HG03571 (cell line): Measurements from ENCODE around the gene CACNA1D.
A peak's percentile ranks its signal among the peaks of the same experiment; 100 is the strongest.
"Not testable (repeated sequence)": the region's sequence is repeated elsewhere in the genome, so short reads cannot be mapped to it uniquely, and the experiment has no call there.

Experiments used
- ATAC-seq: cut with Tn5 transposase; IDR thresholded peaks from one replicate; pipeline ENCODE4 v1.9.1; 2021; ENCODE audit not compliant: unreplicated experiment

CACNA1D gene

DNA sequence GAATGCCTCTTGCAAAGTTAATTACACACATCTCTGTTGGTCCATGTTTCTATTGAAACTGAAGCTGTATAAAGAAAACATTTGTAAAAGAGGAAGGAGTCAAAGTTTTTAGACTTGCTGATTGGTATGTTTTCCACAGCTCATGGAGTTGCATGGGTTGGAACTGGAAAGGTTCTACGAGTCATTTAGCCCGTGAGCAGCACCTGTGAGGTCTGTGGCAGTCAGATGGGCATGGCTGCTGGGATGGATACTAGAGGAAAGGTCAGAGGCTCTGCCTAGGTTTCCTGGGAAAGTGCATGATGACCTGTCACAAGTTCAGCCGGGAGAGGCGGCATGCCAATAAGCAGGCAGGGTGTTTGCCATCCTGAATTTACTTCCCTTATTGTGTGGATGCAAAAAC is 155.4 kb downstream of the CACNA1D start:
- no peak for ATAC-seq

DNA sequence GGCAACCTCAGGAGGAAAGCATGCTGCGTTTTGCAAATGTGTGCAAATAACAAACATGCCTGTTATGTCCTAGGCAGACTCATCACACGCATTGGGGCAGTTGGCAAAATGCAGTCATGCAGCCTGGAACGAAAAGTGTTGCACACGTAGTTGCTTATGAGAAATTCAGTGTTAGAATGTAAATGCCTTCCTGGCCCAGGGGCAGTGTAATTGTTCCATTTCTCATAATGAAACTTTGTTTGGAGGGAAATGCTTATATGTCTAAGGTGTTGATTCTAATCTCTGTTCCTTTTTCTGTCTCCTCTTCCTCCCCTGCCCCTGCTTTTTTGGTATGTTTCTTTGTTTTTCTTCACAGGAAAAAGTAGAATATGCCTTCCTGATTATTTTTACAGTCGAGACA is 156.0 kb downstream of the CACNA1D start:
- peak; percentile 64 for ATAC-seq

DNA sequence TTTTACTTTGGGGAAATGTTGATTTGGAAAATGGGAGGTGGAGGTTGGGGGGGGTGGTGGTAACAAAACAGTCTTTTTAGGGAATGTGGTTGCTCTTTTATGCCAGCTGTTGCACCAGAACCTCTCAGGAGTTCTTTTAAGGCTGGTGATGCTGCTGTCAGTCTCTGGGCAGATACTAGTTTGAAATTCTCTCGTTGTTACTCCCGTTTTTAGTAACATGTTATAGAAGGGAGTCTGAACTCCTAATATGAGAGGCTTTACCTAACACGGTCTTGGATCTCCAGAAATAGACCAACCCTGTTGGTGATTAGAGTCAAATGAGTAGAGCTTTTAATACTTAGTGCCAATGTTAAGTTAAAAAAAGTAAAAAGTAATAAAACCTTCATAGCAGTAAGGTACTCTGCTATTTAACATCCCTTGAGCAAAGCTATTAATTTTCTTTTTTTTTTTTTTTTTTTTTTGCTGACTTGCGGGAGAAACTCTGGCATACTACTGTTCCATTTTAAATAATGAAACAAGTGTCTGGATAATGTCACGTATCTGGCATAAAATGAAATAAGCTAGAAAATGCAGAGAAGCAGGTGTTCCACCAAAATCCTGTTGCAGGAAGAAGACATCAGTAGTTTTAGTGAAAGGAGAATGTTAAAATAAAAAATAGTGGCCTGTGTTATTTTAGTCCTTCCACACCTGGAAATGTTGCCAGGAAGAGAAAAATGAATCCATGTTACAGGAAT is 156.7 kb downstream of the CACNA1D start:
- ATAC-seq: no peak

DNA sequence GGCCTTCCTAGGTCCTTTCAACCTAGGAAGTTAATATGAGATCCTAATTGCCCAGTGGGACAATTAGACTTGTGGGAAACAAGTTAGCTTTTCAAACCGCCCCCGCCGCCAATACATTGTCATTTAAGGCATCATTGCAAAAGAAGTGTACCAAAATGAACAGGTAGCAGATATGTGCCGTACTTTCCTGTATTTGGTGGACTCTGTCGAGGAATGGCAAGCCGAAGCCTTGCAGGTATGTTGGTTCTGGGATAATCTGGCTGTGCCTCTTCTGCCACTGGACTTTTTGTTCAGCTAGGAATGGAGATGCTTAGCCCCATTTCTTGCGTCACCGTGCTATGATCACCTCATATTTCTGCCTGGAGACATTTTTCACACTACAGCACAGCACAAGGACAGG is 157.5 kb downstream of the CACNA1D start:
- ATAC-seq: no peak

DNA sequence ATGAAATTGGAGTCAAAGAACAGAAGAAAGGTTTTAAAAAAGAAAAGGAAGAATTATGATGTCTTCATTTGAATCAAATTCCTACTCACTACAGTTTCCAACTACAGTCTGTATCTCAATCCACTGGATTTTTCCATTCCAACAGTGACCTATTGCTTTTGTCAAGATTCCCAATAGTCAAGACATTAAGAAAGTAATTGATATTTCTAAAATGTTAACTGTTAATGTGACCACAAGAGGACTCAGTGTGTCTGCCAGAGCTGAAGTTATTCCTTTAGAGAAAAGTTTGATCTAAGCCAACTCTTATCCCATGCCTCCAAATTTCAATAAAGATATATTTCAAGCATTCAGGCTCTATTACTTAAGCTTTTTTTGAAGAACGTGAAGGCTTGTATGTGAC is 163.2 kb downstream of the CACNA1D start:
- no peak for ATAC-seq

DNA sequence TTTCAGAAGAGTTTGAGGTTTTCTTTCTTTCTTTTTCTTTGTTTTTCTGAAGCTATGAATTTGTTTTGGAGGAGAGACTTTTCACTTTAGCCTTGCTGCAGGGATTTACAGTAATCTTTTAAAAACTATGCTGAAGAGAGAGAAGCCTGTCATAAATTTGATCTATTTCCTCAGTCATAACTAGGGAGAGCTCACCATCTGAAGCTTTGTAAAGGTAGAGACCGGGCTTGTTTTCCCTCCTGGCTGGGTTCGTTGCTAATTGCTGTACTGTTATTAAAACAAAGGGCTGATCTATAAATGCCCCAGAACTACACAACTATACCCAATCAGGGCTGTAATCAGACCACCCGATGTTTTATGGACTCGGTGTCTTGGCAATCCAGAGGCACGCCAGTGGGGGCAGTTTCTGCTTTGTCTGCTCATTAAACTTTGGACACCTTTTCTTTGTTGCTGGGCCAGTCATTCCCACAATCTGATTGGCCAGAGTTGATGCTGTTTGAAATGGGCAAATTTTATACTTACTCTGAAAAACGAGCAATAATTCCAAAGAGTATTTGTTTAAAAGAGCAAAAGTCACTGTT is 164.3 kb downstream of the CACNA1D start:
- ATAC-seq: no peak

DNA sequence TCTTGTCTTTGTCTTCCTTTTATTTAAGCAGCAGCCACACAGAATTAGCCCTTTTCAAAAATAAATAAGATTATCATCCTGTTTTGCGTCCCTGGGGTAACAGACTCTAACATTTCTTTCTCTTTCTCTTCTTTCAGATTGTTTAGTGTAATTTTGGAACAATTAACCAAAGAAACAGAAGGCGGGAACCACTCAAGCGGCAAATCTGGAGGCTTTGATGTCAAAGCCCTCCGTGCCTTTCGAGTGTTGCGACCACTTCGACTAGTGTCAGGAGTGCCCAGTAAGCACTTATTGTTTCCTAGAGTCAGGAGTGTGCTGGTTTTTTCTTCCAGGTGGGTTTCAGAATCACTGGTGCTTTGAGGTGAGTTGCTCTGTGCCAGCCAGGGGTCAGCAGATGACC is 165.6 kb downstream of the CACNA1D start:
- ATAC-seq: no peak

DNA sequence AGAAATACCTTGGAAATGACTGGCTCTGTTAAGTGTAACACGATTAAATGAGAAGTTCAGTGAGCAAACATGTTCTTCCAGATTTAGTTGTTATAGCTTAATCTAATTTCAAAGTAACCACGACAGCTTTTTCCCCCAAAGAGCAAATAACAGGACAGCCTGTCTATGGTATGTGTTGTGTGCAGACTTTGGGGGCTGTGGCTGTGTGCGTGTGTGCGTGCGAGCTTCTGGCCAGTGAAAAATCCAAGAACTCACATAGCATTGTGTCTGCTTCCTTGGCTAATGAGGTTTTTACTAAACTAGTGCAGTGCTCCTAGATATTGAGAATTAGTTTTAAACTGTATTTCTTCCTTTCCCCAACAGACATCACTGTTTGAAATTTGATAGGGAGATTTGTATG is 167.1 kb downstream of the CACNA1D start:
- ATAC-seq: no peak

DNA sequence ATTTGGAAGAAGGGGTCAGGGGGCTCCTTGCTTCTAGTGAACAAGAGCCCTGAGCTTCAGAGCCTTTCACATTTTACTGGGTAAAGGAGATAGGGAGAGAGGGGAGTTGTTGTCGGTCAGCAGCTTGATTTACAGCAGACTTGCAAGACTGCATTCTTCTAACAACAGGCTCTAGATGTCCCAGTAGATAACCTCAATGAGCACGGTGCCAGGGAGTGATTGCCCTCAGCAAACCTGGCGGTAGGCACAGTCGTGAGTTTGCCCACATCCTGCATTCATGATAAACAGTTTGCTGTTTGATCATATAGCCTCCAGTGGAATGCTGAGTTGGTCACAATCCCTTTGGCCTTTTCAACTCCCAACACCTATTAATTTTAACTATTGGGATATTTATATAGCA is 170.4 kb downstream of the CACNA1D start:
- ATAC-seq: not testable (repeated sequence)

DNA sequence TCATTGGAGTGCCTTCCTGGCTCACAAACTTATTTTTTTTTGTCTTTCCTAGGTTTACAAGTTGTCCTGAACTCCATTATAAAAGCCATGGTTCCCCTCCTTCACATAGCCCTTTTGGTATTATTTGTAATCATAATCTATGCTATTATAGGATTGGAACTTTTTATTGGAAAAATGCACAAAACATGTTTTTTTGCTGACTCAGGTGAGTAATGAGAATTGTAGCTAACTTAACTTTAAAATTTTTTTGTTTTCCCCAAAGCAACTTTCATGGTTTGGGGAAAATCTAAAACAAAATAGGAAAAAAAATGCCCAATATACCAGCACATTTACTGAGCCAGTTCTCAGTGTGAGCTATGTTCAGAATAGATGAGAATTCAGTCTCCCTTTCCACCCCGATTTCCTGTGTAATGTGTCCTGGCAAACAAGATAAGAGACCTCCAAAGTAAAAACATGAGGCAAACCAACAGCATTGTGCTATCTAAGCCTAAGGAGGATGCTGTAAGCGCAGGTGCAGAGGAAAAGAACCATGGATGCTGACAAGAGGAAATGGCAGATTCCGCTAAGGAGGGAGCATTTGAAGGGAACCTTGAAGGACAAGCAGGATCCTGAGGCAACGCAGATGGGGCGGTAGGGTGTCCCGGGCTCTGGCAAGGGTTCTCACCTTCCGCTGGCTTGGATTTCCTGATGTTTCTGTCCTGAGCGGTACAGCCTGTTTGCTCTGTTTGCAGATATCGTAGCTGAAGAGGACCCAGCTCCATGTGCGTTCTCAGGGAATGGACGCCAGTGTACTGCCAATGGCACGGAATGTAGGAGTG is 171.4 kb downstream of the CACNA1D start:
- no peak for ATAC-seq

DNA sequence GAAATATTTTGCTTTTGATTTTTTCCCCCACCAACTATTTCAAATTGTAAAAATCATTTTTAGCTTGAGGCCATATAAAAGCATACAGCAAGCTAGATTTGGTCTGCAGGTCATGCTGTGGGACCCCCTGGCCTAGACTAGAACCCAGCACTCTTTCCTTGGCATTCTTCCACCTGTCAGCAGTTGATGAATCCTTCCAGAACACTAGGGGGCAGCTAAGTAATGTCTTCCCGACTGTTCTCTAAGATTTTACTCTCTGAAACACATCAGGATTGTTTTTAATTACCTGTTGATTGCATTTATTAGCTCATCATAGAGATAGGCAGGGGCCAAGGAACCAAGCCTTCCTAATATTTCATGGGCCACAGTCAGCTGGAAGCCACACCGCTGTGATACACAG is 174.5 kb downstream of the CACNA1D start:
- ATAC-seq: no peak

DNA sequence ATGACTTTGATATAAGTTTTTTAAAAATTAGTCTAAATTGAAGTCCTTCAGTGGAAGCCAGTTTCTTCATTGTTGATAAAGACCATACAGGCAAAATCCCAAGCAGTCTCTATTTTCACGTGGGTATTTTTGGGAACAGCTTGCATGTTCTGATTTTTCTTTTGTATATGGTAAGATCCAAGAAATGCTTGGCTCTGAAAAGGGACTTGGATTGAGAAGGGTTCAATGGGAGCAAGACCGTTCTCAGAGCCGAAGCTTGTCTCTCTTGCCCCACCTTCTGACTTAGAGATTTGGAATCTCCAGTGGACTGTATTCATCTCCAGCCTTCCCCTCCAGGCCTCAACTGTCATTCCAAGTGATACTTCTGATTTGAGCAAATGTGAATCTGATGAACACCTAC is 176.3 kb downstream of the CACNA1D start:
- no peak for ATAC-seq

DNA sequence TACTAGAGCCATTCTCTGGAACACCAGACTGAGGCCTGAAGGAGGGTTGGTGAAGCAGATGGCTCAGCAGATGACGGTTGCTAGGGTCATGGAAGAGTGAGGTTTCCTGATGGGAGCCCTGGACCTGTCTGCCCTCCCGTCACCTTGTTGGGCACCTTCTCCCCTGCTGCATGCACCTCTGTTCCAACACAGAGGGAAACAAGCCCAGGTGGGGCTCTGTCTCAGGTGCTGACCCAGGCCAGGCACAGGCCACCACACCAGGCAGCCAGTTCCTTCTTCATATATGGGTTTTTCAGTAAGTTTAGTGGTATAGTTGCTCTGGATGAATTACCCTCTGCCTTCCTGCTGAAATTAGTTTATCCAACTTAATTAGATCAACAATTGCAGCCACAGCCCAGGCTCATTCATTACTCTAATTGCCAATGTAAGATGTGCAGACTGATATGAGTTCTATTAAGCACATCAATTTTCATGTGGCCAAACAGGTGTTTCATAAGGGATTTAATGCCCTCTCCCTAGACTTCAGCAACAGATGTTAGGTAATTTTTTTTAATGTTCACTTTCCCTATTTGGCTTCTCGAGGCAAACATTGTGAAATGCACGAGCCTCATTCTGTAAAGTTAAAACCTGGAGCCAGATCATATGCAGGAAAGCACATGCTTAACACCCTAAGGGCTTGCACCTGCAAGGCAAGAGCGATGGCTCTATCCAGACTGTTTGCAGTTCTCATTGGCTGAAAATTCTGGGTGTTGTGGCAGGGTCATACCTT is 177.0 kb downstream of the CACNA1D start:
- ATAC-seq: no peak

DNA sequence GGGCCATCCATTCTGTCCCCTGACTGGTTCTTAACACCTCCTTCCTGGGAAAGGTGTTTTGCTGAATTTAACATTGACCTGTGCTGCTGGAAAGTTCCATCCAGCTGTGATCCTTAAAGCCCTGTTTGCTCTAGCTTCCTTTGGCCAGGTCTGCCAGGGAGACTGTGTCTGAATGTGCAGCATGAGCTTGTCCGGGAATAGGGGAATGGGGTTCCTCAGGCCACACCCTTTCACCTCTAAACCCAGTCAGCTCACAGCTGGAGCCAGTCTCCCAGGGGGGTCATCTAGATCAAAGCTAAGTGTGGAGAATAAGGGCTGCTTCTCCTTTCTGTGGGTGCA is 177.5 kb downstream of the CACNA1D start:
- ATAC-seq: no peak

DNA sequence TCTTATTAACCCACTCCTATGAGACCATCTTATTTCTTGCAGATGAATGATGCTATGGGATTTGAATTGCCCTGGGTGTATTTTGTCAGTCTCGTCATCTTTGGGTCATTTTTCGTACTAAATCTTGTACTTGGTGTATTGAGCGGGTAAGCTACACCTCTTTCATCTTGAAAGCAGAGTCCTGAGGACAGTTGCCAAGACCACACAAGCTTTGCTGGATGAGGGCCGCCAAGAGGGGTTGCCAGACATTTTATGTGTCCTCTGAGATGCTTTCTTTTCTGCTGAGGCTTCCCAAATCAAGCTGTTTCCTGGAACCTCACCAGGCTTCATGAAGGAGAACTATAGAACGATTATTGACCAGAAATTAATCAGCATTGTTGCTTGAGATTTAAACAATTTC is 178.6 kb downstream of the CACNA1D start:
- no peak for ATAC-seq

DNA sequence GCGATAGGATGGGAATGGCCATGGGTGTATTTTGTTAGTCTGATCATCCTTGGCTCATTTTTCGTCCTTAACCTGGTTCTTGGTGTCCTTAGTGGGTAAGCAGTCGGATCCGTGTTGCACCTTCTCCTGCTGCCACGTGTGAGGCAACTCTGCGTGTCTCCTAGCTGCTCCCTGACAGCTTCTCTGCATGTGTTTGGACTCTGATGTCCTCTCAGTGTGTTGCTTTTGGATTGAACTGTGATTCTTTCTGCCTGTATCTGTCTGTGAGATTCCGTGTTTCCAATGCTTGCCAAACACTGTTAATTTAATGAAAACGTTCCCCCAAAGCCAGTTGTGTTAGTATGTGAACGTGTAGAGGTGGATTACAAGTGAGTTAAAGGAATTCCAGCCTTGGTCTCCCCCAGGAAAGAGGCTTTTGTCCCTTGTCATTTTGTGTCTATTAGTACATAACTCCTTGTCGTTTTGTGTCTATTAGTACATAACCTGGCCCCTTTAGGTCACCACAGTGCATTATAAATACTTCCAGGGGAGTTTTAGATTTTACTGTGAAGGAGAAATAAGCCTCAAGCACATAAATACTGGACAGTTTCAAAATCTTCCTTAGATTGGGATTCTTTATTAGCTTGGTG is 179.4 kb downstream of the CACNA1D start:
- no peak for ATAC-seq

DNA sequence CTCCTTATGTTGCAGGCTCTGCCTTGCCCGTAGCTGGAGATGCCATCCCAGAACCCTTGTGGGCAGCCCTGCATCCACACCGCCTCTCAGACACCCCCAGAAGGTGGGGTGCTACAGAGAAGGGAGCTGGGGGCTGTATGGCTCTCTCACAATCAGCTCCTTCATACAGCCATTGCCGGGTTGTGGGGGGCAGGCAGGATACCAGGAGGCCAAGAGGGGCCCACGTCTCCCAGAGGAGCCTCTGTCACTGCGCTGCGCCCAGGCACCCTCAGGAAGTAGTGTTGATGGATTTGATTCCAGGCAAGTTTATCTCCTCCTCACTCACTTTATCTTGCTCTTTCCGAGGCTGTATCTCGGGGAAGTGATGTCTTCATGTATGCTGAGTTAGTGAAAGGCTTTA is 180.2 kb downstream of the CACNA1D start:
- no peak for ATAC-seq

DNA sequence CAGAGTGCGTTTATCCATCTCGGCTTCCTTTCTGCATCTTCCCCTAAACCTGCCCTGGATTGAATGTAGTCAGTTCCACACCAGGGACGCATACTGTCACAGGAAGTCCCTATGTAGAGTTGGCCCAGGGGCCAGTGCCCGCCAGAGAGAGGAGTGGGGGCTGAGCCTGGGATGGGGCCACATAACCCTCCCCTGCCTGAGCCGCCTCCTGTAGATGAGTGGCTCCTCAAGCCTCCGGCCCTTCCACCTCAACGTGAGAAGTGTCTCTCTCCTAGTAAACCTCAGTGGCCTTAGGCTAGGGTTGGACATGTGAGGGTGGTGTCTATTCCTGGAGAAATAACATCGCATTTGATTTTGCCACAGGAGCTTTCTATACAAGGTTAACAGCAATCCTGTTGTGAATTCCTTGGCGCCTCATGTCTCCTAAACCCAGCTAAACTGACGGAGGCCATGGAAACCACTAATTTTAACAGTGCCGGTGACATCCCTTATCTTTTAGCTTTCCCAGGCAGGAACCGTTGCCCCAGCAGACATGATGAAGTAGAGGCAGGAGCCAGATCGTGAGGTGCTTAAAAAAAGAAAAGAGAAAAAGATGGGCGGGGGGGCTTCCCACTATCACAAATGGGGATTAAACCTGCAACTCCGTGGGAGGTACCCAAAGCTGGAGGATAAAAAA is 180.7 kb downstream of the CACNA1D start:
- no peak for ATAC-seq

DNA sequence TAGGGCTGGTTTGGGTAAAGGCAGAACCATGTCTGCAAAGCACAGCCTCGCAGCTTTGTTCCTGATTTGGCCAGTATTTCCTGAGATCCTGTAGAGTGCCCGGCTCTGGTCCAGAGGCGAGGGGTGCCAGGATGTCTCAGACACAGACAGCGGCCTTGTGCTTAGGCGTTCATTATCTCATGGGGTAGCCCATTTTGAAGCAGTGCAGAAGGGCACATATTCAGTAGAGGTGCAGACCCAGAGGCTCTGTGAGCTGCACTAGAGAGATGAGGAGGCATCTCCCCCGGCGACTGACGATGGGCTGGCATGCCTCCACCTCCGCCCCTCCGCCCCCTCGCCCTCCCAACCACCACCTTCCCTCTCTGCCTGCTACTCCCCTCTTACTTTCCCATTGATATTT is 181.5 kb downstream of the CACNA1D start:
- ATAC-seq: no peak

DNA sequence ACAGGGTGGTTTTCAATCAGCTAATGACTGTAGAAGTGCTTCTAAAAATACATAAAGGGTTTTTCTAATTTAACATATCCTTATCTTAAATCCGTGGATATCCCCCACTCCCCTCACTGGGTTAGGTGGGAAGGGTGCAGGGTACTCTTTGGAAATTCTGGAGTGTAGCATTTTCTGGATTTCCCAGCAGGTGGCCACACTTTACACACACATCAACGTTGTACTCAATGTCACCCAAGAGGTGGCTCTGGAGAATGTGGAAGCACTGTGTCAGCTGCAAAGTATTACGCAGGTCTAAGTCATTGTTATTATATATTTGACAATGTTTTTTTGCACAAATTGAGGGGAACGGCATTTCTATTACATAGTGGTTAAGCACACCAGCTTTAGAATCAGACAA is 183.0 kb downstream of the CACNA1D start:
- ATAC-seq: no peak

DNA sequence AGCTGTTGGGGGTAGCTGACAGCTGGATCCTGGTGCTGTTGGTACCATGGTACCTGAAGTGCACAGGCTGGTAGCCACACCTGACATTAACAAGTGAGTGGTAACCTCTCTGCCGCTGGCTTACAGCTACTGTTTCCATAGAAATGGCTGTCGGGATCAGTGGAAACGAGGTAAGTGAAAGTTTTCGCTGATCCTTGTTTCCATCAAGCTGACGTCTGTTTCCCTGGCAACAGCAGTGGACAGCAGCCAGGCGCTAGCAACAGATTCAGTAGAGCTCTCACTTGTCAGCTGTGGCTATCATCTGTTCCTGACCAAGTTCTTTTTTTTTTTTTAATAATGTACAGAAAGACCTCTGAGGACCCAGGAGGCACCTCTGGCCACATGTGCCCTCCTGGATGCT is 185.6 kb downstream of the CACNA1D start:
- ATAC-seq: no peak
